Measurements from ENCODE around the gene P2RY8.

The P2RY8 gene

DNA sequence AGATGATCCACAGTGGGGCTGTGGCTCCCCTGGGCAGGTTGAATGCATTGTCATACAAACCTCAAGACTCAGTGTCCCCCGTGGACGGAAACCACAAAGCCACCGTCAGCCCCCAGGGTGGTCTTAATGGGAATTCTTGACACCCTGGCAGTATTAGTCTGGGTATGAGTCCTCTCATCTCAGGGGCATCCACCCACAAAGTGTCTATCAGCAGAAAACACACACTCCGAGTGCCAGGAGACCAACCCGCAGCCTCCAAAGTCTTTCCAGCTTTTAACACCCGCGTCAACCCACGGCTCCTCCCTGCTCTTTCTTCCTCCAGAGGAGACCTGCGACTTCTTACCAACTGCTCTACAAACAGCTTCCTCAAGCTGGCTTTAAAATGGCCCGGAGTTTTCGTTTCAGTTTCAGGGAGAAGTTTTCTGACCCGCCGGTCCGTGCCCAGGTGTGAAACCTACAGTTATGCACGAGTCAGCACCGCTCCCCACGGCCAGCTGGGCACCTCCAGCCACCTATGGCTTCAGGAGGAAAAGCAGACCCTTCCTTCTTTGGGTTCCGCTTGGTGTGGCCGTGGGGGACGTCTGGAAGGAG lies 69.9 kb downstream of the P2RY8 start:
- peak overlapping the region; percentile 83 for H3K4me2 ChIP-seq (ENCODE audit: low read depth, low read length)
- H3K27ac ChIP-seq (ENCODE audit: low read length) = peak overlapping the region; percentile 98

DNA sequence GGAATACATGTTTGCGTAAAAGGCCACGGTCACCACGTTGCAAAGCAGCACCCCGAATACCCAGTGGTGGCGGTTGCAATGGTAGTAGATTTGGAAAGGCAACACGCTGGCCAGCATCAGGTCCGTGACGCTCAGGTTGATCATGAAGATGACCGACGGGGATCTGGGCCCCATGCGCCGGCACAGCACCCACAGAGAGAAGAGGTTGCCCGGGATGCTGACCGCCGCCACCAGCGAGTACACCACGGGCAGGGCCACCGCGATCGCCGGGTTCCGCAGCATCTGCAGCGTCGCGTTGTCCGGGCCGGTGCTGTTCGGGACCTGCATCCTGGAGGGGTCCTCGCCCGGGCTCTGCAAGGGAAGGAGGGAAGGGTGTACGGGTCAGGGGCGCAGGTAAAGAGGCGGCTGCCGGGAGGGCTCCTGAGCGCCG lies 70.7 kb downstream of the P2RY8 start:
- H3K4me3 ChIP-seq (ENCODE audit: low read length) = no peak overlapping the region
- H3K27me3 ChIP-seq (replicated peaks; ENCODE audit: insufficient read depth, low read length) = no peaks in the 10 kb centered on the region
- H3K9me2 ChIP-seq (replicated peaks; ENCODE audit: insufficient read depth, low read length) = no peaks in the 10 kb centered on the region
- peaks cover 26% of the 10 kb centered on the region for H3K79me2 ChIP-seq (ENCODE audit: low read length)
- TF ChIP-seq EZH2phosphoT487 (IDR thresholded peaks at IDR 0.05; ENCODE audit: low read length) = no peak
- TF ChIP-seq, protein P1, sequence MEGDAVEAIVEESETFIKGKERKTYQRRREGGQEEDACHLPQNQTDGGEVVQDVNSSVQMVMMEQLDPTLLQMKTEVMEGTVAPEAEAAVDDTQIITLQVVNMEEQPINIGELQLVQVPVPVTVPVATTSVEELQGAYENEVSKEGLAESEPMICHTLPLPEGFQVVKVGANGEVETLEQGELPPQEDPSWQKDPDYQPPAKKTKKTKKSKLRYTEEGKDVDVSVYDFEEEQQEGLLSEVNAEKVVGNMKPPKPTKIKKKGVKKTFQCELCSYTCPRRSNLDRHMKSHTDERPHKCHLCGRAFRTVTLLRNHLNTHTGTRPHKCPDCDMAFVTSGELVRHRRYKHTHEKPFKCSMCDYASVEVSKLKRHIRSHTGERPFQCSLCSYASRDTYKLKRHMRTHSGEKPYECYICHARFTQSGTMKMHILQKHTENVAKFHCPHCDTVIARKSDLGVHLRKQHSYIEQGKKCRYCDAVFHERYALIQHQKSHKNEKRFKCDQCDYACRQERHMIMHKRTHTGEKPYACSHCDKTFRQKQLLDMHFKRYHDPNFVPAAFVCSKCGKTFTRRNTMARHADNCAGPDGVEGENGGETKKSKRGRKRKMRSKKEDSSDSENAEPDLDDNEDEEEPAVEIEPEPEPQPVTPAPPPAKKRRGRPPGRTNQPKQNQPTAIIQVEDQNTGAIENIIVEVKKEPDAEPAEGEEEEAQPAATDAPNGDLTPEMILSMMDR (IDR thresholded peaks at IDR 0.05; ENCODE audit: low read length) = no peak
- H3K36me3 ChIP-seq (replicated peaks; ENCODE audit: insufficient read depth, low read length) = peaks cover 7% of the 10 kb centered on the region
- no peaks in the 10 kb centered on the region for H3K9me3 ChIP-seq (replicated peaks; ENCODE audit: insufficient read depth, low read length)
- H2AFZ ChIP-seq (ENCODE audit: low read length) = no peak overlapping the region
- peak overlapping the region; percentile 98; the same call in 1 of the 2 replicates for H3K27ac ChIP-seq (ENCODE audit: low read length)
- peaks cover 27% of the 10 kb centered on the region for H3K4me1 ChIP-seq (ENCODE audit: low read length)
- no peak overlapping the region for H3K9ac ChIP-seq (ENCODE audit: low read length)
- H3F3A ChIP-seq (ENCODE audit: insufficient read depth, low read length) = peaks cover 24% of the 10 kb centered on the region
- no peaks in the 10 kb centered on the region for H4K20me1 ChIP-seq (ENCODE audit: insufficient read depth, low read length)
- no peak overlapping the region for H3K4me2 ChIP-seq (ENCODE audit: low read depth, low read length)
- DNase-seq = no peak

More for the DNA sequence above, 69.9 kb downstream of the P2RY8 start:
- Histone ChIP-seq H3K36me3 (replicated peaks; ENCODE audit: insufficient read depth, low read length) (peaks cover 7% of the 10 kb centered on the region), H3K9ac (ENCODE audit: low read length) (peak overlapping the region; percentile 66), H4K20me1 (ENCODE audit: insufficient read depth, low read length) (no peaks in the 10 kb centered on the region), H3F3A (ENCODE audit: insufficient read depth, low read length) (peaks cover 24% of the 10 kb centered on the region), H2AFZ (ENCODE audit: low read length) (no peak overlapping the region), H3K9me3 (replicated peaks; ENCODE audit: insufficient read depth, low read length) (no peaks in the 10 kb centered on the region), H3K4me1 (ENCODE audit: low read length) (peaks cover 34% of the 10 kb centered on the region), H3K9me2 (replicated peaks; ENCODE audit: insufficient read depth, low read length) (no peaks in the 10 kb centered on the region), H3K27me3 (replicated peaks; ENCODE audit: insufficient read depth, low read length) (no peaks in the 10 kb centered on the region), H3K79me2 (ENCODE audit: low read length) (peaks cover 34% of the 10 kb centered on the region), H3K4me3 (ENCODE audit: low read length) (peak overlapping the region; percentile 50)
- TF ChIP-seq EZH2phosphoT487 (IDR thresholded peaks at IDR 0.05; ENCODE audit: low read length) (no peak), EZH2 (optimal IDR thresholded peaks at IDR 0.05; ENCODE audit: low read depth, low read length) (no peak)
- TF ChIP-seq, protein P1 (IDR thresholded peaks at IDR 0.05; ENCODE audit: low read length) = no peak
- peak; percentile 89 for DNase-seq

DNA sequence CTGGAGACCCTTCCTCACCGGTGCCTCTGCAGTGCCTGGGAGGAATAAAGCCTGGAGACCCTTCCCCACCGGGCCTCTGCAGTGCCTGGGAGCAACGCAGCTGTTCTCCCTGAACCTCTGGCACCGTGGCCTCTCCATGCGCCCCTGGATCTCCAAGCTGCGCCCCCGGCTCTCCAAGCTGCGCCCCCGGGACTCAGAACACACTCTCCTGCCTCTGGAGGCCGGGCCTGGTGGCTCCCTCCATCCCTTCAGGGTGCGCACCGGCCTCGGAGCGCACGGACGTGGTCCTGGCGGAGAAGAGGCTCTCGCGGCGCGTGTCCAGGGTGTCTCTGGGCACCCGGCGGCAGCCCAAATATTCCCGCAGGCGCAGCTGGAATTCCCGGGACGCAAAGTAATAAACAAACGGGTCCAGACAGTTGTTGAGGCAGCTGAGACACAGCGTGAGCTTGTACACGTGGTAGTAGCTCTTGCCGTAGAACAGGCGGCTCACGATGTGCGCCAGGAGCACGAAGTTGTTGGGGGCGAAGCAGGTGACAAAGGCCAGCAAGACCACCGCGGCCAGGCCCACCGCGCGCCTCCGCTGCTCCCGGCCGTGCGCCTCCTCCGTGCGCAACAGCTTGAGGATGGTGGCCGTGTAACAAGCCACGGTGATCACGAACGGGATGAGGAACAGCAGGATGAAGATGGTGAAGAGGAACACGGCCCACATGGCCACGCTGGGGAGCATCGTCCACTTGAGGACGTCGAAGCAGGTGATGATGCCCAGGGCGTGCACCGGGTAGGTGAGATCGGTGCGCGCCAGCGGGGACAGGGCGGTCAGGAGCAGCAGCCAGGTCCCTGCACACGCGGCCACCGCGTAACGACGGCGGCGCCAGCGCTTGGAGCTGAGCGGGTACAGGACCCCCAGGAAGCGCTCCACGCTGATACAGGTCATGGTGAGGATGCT lies 71.4 kb downstream of the P2RY8 start:
- H3F3A ChIP-seq (ENCODE audit: insufficient read depth, low read length) = peaks cover 24% of the 10 kb centered on the region
- peaks cover 26% of the 10 kb centered on the region for H3K79me2 ChIP-seq (ENCODE audit: low read length)

More for the DNA sequence above, 71.4 kb downstream of the P2RY8 start:
- DNase-seq = no peak
- Histone ChIP-seq H3K9ac (ENCODE audit: low read length) (no peak overlapping the region), H3K27me3 (replicated peaks; ENCODE audit: insufficient read depth, low read length) (no peaks in the 10 kb centered on the region), H3K4me1 (ENCODE audit: low read length) (peaks cover 24% of the 10 kb centered on the region), H3K9me3 (replicated peaks; ENCODE audit: insufficient read depth, low read length) (no peaks in the 10 kb centered on the region), H2AFZ (ENCODE audit: low read length) (no peak overlapping the region), H3K4me2 (ENCODE audit: low read depth, low read length) (no peak overlapping the region), H3K36me3 (replicated peaks; ENCODE audit: insufficient read depth, low read length) (peaks cover 7% of the 10 kb centered on the region), H3K27ac (ENCODE audit: low read length) (no peak overlapping the region), H3K9me2 (replicated peaks; ENCODE audit: insufficient read depth, low read length) (no peaks in the 10 kb centered on the region), H4K20me1 (ENCODE audit: insufficient read depth, low read length) (no peaks in the 10 kb centered on the region), H3K4me3 (ENCODE audit: low read length) (no peak overlapping the region)
- TF ChIP-seq, protein P1 (IDR thresholded peaks at IDR 0.05; ENCODE audit: low read length) = no peak
- TF ChIP-seq EZH2 (optimal IDR thresholded peaks at IDR 0.05; ENCODE audit: low read depth, low read length) (no peak), EZH2phosphoT487 (IDR thresholded peaks at IDR 0.05; ENCODE audit: low read length) (no peak)

All from MM.1S (cell line).